GM06990 (cell line): ENCODE measurements around the gene INO80D.

Experiments used
- DNase-seq: peaks from one replicate; pipeline ENCODE4 v3.0.0-alpha.2; 2011; ENCODE audit not compliant: insufficient read length; ENCODE audit errors: extremely low read depth
- H3K27me3 ChIP-seq: replicated peaks from 2 replicates; pipeline ENCODE4 v1.6.0; 2011; ENCODE audit warnings: low read length; ENCODE audit not compliant: control insufficient read depth, insufficient read depth
- H3K36me3 ChIP-seq: 2 replicates; pipeline ENCODE4 v1.5.1; 2011; ENCODE audit warnings: low read length; ENCODE audit not compliant: control insufficient read depth, insufficient read depth
- H3K4me3 ChIP-seq: replicated peaks from 2 replicates; pipeline ENCODE4 v1.5.1; 2011; ENCODE audit warnings: low read depth, mild to moderate bottlenecking, control low read depth, low read length
- TF ChIP-seq, protein P1 (sequence below): IDR thresholded peaks from 2 replicates; pipeline ENCODE4 v1.5.1; 2011; ENCODE audit warnings: low read length, control low read depth, mild to moderate bottlenecking, inconsistent platforms; ENCODE audit not compliant: insufficient read depth, poor library complexity, severe bottlenecking

The INO80D gene

DNA sequence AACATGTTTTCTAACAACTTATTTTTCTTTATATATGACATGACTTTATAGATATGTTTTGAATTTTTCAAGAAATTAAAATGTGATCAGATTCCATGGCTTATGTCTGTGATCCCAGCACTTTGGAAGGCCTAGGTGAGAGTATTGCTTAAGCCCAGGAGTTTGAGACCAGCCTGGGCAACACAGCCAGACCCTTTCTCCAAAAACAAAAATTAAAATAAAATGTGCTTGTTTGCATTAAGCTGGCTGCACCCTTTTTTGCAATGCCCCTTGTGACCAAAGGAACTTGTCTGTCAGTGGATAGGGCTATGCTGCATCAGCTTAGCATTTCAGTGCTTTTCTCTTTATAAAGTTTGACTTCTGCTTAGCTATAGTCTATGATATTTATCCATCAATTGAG, 2.3 kb upstream of the INO80D start:
- no peaks in the 10 kb centered on the region for H3K27me3 ChIP-seq
- H3K36me3 ChIP-seq = no peaks in the 10 kb centered on the region
- H3K4me3 ChIP-seq = no peak overlapping the region
- no peak for DNase-seq
- TF ChIP-seq, protein P1, sequence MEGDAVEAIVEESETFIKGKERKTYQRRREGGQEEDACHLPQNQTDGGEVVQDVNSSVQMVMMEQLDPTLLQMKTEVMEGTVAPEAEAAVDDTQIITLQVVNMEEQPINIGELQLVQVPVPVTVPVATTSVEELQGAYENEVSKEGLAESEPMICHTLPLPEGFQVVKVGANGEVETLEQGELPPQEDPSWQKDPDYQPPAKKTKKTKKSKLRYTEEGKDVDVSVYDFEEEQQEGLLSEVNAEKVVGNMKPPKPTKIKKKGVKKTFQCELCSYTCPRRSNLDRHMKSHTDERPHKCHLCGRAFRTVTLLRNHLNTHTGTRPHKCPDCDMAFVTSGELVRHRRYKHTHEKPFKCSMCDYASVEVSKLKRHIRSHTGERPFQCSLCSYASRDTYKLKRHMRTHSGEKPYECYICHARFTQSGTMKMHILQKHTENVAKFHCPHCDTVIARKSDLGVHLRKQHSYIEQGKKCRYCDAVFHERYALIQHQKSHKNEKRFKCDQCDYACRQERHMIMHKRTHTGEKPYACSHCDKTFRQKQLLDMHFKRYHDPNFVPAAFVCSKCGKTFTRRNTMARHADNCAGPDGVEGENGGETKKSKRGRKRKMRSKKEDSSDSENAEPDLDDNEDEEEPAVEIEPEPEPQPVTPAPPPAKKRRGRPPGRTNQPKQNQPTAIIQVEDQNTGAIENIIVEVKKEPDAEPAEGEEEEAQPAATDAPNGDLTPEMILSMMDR = no peak

DNA sequence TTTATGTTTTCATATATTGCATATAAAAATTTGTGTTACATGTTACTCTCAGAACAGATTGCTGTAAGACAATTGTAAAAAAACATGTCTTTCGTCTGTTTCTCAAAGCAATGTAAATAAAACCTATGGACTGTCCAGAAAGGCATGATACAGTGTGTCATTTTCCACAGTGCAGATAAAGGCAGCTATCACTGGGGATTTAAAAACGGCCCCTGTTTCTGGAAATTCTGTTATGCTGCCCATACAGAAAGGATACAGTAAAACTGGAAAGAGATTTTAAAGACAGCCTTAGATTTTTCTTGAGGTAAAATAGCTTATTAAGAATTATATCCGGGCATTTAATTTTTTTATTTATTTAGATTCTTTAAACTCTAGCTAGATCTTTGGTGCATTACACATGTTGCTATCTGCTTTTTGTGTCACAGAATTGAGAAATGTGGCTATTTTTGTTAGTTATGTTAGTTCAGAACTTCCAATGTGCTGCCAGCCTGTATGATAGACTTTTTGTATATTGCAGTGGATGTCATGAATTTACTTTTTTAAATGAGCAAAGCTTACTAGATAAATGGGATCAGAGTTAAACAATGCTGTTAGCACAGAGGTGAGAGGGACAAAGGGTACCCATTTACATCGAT, 859 bp upstream of the INO80D start:
- peak; percentile 15 for DNase-seq
- Histone ChIP-seq H3K27me3 (no peaks in the 10 kb centered on the region), H3K4me3 (peak overlapping the region; percentile 74), H3K36me3 (no peaks in the 10 kb centered on the region)
- TF ChIP-seq, protein P1 = no peak

DNA sequence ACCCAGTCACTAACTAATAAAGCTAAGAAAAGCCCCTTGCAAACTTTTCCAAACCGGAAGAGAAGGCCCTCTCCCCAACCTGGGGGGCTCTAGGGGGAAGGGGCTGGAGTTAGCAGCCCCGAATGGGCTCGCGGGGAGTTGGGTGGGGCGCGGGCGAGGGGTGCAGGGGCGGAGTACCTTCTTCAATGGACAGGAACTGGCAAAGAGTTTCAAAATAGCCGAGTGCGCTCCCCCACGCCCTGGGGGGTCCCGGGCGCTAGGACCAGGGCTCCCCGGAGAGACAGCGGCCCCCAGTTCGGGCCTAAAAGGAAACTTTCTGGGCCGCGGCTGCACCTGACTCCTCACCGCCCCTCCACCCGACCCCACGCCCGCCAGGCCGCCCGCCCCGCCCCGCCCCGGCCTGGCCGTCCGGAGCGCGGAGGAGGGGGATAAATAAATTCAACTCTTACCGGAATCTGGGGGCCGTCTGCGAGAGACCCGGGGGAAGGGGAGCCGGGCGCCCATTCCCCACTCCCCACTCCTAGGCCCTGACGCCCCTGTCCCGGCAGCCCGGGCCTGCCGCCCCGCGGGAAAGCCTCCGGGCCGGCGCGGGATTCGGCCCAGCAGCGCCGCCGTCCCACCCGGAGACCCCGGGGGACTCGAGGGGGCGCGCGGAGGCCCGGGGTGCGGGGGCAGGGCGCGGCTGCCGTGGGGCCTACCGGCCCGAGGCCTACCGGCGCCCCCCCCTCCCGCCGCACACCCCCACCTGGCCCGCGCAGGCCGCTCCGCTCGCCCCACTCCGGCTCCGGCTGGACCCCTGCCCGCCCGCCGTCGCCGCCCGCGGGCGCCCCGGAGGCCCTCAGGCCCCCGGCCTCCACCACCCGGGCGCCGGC, 868 bp downstream of the INO80D start:
- peak; percentile 63 for DNase-seq

DNA sequence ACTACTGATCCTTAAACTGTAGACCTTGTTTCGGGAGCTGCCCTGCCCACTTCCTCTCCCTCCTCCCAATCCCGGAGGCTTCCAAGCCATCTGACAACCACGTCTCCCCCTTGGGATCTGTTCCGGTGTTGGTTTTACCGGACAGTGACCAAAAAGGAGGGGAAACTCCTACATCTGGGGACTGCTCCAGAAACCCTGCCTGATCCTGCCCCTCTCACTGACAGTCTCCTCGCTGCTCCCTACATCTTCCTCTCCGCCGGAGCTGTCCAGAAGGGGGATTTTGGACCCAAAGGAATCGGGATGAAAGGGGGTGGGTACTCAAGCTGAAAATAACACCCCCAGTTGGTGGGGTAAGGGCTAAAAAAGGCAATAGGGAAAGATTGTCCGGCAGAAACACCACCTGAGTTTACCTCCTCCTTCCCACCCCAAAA, 1.5 kb downstream of the INO80D start:
- DNase-seq = peak; percentile 43
- no peaks in the 10 kb centered on the region for H3K36me3 ChIP-seq
- TF ChIP-seq, protein P1 = no peak
- H3K27me3 ChIP-seq = no peaks in the 10 kb centered on the region
- H3K4me3 ChIP-seq = peak overlapping the region; percentile 74

More for the DNA sequence above, 868 bp downstream of the INO80D start:
- no peaks in the 10 kb centered on the region for H3K27me3 ChIP-seq
- no peaks in the 10 kb centered on the region for H3K36me3 ChIP-seq
- H3K4me3 ChIP-seq = peak overlapping the region; percentile 74
- TF ChIP-seq, protein P1 = no peak

DNA sequence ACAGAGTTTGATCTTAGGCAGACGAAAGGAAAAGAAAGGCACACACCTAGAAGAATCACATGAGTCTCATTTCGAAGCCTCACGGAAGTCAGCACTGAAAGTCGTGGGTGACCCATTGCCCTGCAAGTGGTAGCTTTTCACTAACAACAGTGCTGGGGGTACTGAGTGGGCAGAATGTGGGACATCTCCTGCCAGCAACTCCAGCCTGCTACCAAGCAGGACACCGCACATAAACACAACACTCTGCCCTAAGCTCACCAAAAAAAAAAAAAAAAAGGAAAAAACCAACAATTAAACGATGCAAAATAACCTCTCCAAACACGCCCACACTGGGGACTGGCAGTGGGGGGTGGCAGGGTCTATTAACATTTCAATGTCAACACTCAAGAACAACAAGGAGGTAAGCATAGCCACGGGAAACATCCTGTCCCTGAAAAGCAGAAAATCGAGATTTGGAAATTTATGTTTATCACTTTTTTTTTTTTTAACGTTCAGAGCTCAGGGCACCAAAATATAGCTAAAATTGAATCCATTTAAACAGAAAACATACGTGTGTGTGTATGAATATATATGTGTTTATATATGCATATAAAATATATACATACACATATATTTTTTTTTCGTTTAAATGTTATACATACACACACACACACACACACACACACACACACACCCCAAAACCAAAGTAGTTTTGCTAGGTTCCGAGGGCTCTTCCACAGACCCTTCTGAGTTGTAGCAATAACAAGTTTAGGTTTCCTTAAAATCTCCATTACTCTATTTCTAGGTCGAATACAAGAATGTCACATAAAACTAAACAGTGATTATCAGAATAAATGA, 2.2 kb downstream of the INO80D start:
- peak overlapping the region; percentile 74 for H3K4me3 ChIP-seq
- H3K36me3 ChIP-seq = no peaks in the 10 kb centered on the region
- DNase-seq = no peak
- TF ChIP-seq, protein P1 = no peak
- no peaks in the 10 kb centered on the region for H3K27me3 ChIP-seq
